Ishikawa (cell line): ENCODE measurements around the gene HOXB4.

ENCODE experiments used
- CEBPB ChIP-seq: IDR thresholded peaks from 2 replicates; pipeline ENCODE4 v1.6.1; 2012
- CREB1 ChIP-seq: IDR thresholded peaks from 2 replicates; pipeline ENCODE4 v1.6.1; 2012; ENCODE audit warnings: low read depth
- EGR1 ChIP-seq: IDR thresholded peaks from 2 replicates; pipeline ENCODE4 v1.6.1; 2012
- EP300 ChIP-seq: IDR thresholded peaks from 2 replicates; pipeline ENCODE4 v1.6.1; 2012; ENCODE audit warnings: borderline replicate concordance
- FOXM1 ChIP-seq: IDR thresholded peaks from 2 replicates; pipeline ENCODE4 v1.6.1; 2012; ENCODE audit warnings: low read depth, borderline replicate concordance
- NFIC ChIP-seq: IDR thresholded peaks from 2 replicates; pipeline ENCODE4 v1.6.1; 2012
- RAD21 ChIP-seq: IDR thresholded peaks from 2 replicates; pipeline ENCODE4 v1.6.1; 2012; ENCODE audit warnings: low read depth
- REST ChIP-seq: IDR thresholded peaks from 2 replicates; pipeline ENCODE4 v1.6.1; 2012; ENCODE audit warnings: low read depth, mild to moderate bottlenecking
- TAF1 ChIP-seq: IDR thresholded peaks from 2 replicates; pipeline ENCODE4 v1.6.1; 2012; ENCODE audit warnings: low read depth, mild to moderate bottlenecking
- TCF12 ChIP-seq: IDR thresholded peaks from 2 replicates; pipeline ENCODE4 v1.6.1; 2012; ENCODE audit warnings: low read depth
- TEAD4 ChIP-seq: IDR thresholded peaks from 2 replicates; pipeline ENCODE4 v1.6.1; 2012
- YY1 ChIP-seq: IDR thresholded peaks from 2 replicates; pipeline ENCODE4 v1.6.1; 2012; ENCODE audit warnings: low read depth
- ZBTB7A ChIP-seq: IDR thresholded peaks from 2 replicates; pipeline ENCODE4 v1.6.1; 2012; ENCODE audit warnings: low read depth
- TF ChIP-seq, protein P1 (sequence below): IDR thresholded peaks from 2 replicates; pipeline ENCODE4 v1.6.1; 2012
- TF ChIP-seq, protein P2 (sequence below): IDR thresholded peaks from 2 replicates; pipeline ENCODE4 v1.6.1; 2012

HOXB4 gene

DNA sequence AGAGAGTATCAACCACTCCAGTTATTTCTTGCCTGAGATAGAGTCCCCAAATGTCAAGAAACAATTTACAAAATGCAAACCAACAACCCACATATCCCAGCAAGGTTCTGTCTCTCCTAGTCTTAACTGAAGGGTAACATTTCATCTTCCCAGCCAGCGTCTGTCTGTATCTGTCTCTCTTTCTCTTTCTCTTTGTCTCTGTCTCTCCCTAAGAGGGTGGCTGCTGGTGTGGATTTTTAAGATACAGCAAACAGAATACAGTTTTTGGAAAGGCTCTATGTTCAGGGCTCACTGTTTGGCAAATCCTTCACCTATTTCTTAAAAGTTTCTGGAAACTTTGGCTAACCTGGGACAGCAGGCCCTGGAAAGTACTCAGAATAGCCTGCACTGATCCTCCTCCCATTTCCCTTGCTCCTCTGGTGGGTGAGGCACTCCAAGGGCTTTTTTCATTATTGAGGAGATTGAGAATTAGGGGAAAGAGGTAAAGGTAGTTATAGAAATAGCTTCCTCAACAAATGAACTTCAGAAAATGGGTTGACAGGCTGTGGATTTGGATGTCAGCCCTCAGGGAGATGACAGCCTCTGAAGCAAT, 6.2 kb downstream of the HOXB4 start:
- TF ChIP-seq YY1 (no peak), EP300 (no peak), TEAD4 (no peak), TAF1 (no peak), REST (no peak), NFIC (no peak), CEBPB (no peak), ZBTB7A (no peak), CREB1 (no peak), RAD21 (no peak), FOXM1 (no peak), TCF12 (no peak), EGR1 (no peak)
- TF ChIP-seq, protein P1, sequence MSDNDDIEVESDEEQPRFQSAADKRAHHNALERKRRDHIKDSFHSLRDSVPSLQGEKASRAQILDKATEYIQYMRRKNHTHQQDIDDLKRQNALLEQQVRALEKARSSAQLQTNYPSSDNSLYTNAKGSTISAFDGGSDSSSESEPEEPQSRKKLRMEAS, result no peak
- TF ChIP-seq, protein P2, sequence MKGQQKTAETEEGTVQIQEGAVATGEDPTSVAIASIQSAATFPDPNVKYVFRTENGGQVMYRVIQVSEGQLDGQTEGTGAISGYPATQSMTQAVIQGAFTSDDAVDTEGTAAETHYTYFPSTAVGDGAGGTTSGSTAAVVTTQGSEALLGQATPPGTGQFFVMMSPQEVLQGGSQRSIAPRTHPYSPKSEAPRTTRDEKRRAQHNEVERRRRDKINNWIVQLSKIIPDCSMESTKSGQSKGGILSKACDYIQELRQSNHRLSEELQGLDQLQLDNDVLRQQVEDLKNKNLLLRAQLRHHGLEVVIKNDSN, result no peak

- no peak for TF ChIP-seq ZBTB7A
Measured at GRCh38 chr17:48571024-48571818, 6.9 kb downstream of the HOXB4 start.

- no peak for TF ChIP-seq RAD21
- TF ChIP-seq NFIC, result no peak
- TF ChIP-seq EP300, result no peak
- no peak for TF ChIP-seq TEAD4
- no peak for TF ChIP-seq TAF1
- TF ChIP-seq YY1, result no peak
- TF ChIP-seq ZBTB7A, result no peak
- TF ChIP-seq TCF12, result no peak
- no peak for TF ChIP-seq REST
- TF ChIP-seq CEBPB, result no peak
- TF ChIP-seq, protein P2, result no peak
- TF ChIP-seq, protein P1, result no peak
- TF ChIP-seq FOXM1, result no peak
- no peak for TF ChIP-seq CREB1
- TF ChIP-seq EGR1, result no peak
Measured at GRCh38 chr17:48570325-48571023, 7.7 kb downstream of the HOXB4 start.

GRCh38 chr17:48569674-48570324, 8.4 kb downstream of the HOXB4 start:
- no peak for TF ChIP-seq TAF1
- TF ChIP-seq ZBTB7A, result no peak
- no peak for TF ChIP-seq FOXM1
- no peak for TF ChIP-seq CREB1
- TF ChIP-seq EGR1, result no peak
- no peak for TF ChIP-seq EP300
- no peak for TF ChIP-seq TEAD4
- TF ChIP-seq REST, result no peak
- TF ChIP-seq NFIC, result no peak
- no peak for TF ChIP-seq RAD21
- no peak for TF ChIP-seq CEBPB
- TF ChIP-seq, protein P1, result no peak
- TF ChIP-seq YY1, result no peak
- TF ChIP-seq TCF12, result no peak
- TF ChIP-seq, protein P2, result no peak
